Ecto neural progenitor cell (in vitro differentiated cells): ENCODE results near the gene IL6R.
"Not testable (repeated sequence)": the region's sequence is repeated elsewhere in the genome, so short reads cannot be mapped to it uniquely, and the experiment has no call there.

Experiments
- DNase-seq: peaks from one replicate; pipeline ENCODE4 v3.0.0-alpha.2; 2018; ENCODE audit warnings: low spot score

IL6R gene

GRCh38 chr1:154483941-154484803, 79.0 kb downstream of the IL6R start:
- no peak for DNase-seq

- DNase-seq: no peak
These were observed 80.0 kb downstream of the IL6R start for GRCh38 chr1:154485106-154485505.

- no peak for DNase-seq
These were observed 80.9 kb downstream of the IL6R start for GRCh38 chr1:154485910-154486496.

- DNase-seq: not testable (repeated sequence)
These were observed 81.6 kb downstream of the IL6R start for GRCh38 chr1:154486756-154487155.

GRCh38 chr1:154488922-154489321, 83.8 kb downstream of the IL6R start:
- DNase-seq: no peak

- DNase-seq: no peak
These were observed 84.6 kb downstream of the IL6R start for GRCh38 chr1:154489695-154490274.

- no peak for DNase-seq
These were observed 85.2 kb downstream of the IL6R start for GRCh38 chr1:154490317-154490716.

- DNase-seq: no peak
These were observed 87.0 kb downstream of the IL6R start for GRCh38 chr1:154492115-154492514.

- DNase-seq: no peak
These were observed 88.1 kb downstream of the IL6R start for GRCh38 chr1:154493276-154493675.

GRCh38 chr1:154495496-154496273, 90.5 kb downstream of the IL6R start:
- no peak for DNase-seq

- DNase-seq: no peak
These were observed 91.2 kb downstream of the IL6R start for GRCh38 chr1:154496383-154496782.

GRCh38 chr1:154497026-154497806, 92.1 kb downstream of the IL6R start:
- DNase-seq: no peak

- no peak for DNase-seq
These were observed 94.3 kb downstream of the IL6R start for GRCh38 chr1:154499446-154499845.

- DNase-seq: no peak
These were observed 95.4 kb downstream of the IL6R start for GRCh38 chr1:154500533-154500932.

GRCh38 chr1:154501423-154502065, 96.4 kb downstream of the IL6R start:
- DNase-seq: peak; percentile 57

- peak; percentile 57 for DNase-seq
These were observed 97.1 kb downstream of the IL6R start, which contains the start of the genes SHE and TDRD10 for GRCh38 chr1:154502066-154502743. SHE (minus strand) TSS chr1:154502412; CDS start chr1:154502026, 386 bp downstream. TDRD10 (plus strand) TSS chr1:154502219; CDS start chr1:154506904, 4,685 bp downstream.

GRCh38 chr1:154502744-154503115, 97.6 kb downstream of the IL6R start:
- no peak for DNase-seq

- DNase-seq: no peak
These were observed 98.8 kb downstream of the IL6R start for GRCh38 chr1:154503898-154504297.

GRCh38 chr1:154512760-154513159, 107.6 kb downstream of the IL6R start:
- DNase-seq: no peak

GRCh38 chr1:154514066-154514553, 109.0 kb downstream of the IL6R start:
- DNase-seq: no peak
